Neural progenitor cell (in vitro differentiated cells): ENCODE data around the gene DTX3L. TPM values are rescaled to one million over a fixed set of nuclear protein-coding genes. Genes with fewer than 3 reads are reported as not detected.
A peak's percentile ranks its signal among the peaks of the same experiment; 100 is the strongest.
"Not testable (repeated sequence)": the region's sequence is repeated elsewhere in the genome, so short reads cannot be mapped to it uniquely, and the experiment has no call there.

Experiments
- DNase-seq: peaks from one replicate; pipeline ENCODE4 v3.0.0-alpha.2; 2016; ENCODE audit warnings: low spot score
- H2AFZ ChIP-seq: fragments of 200-600 bp; sonication (generic); replicated peaks from 2 replicates; pipeline ENCODE4 v1.6.1; 2016; ENCODE audit warnings: antibody characterized with exemption
- H3F3A ChIP-seq: fragments of 200-600 bp; sonication (generic); 2 replicates; pipeline ENCODE4 v1.6.1; 2016; ENCODE audit warnings: antibody characterized with exemption, low read depth
- H3K27ac ChIP-seq: fragments of 200-600 bp; sonication (generic); 2 replicates; pipeline ENCODE4 v1.5.1; 2016; ENCODE audit warnings: mild to moderate bottlenecking
- H3K27me3 ChIP-seq: fragments of 200-600 bp; sonication (generic); 2 replicates; pipeline ENCODE4 v1.6.1; 2016; ENCODE audit warnings: mild to moderate bottlenecking, moderate library complexity
- H3K36me3 ChIP-seq: fragments of 200-600 bp; sonication (generic); 2 replicates; pipeline ENCODE4 v1.5.1; 2016
- H3K4me1 ChIP-seq: fragments of 200-600 bp; sonication (generic); 2 replicates; pipeline ENCODE4 v1.6.1; 2016; ENCODE audit warnings: mixed run types
- H3K4me2 ChIP-seq: fragments of 200-600 bp; sonication (generic); 2 replicates; pipeline ENCODE4 v1.6.1; 2016
- H3K4me3 ChIP-seq: fragments of 200-600 bp; sonication (generic); 2 replicates; pipeline ENCODE4 v1.5.1; 2016
- H3K79me2 ChIP-seq: fragments of 200-600 bp; sonication (generic); 2 replicates; pipeline ENCODE4 v1.6.1; 2016; ENCODE audit warnings: low read depth
- H3K9ac ChIP-seq: fragments of 200-600 bp; sonication (generic); 2 replicates; pipeline ENCODE4 v1.6.1; 2016
- H3K9me3 ChIP-seq: fragments of 200-600 bp; sonication (generic); 2 replicates; pipeline ENCODE4 v1.5.1; 2016; ENCODE audit warnings: low read depth
- H4K20me1 ChIP-seq: fragments of 200-600 bp; sonication (generic); 2 replicates; pipeline ENCODE4 v1.6.1; 2016; ENCODE audit warnings: low read depth
- H3K27ac Mint-ChIP-seq: 3 replicates; pipeline ENCODE4 v1.8.0; 2021; ENCODE audit warnings: mixed read lengths
- H3K27me3 Mint-ChIP-seq: 2 replicates; pipeline ENCODE4 v1.8.0; 2022; ENCODE audit warnings: low read depth, mild to moderate bottlenecking, inconsistent platforms, moderate library complexity, mixed read lengths; ENCODE audit not compliant: insufficient read depth
- H3K36me3 Mint-ChIP-seq: 3 replicates; pipeline ENCODE4 v1.8.0; 2021; ENCODE audit warnings: mixed read lengths
- H3K4me1 Mint-ChIP-seq: 3 replicates; pipeline ENCODE4 v1.8.0; 2021; ENCODE audit warnings: mixed read lengths
- H3K4me3 Mint-ChIP-seq: 3 replicates; pipeline ENCODE4 v1.8.0; 2021; ENCODE audit warnings: mild to moderate bottlenecking, moderate library complexity, mixed read lengths
- H3K9me3 Mint-ChIP-seq: 3 replicates; pipeline ENCODE4 v1.8.0; 2020; ENCODE audit warnings: mixed read lengths
- CTCF ChIP-seq: fragments of 200-600 bp; sonication (generic); IDR thresholded peaks from 2 replicates; pipeline ENCODE4 v1.5.1; 2017; ENCODE audit warnings: antibody characterized with exemption, mild to moderate bottlenecking
- EZH2 ChIP-seq: fragments of 200-600 bp; sonication (generic); IDR thresholded peaks from 2 replicates; pipeline ENCODE4 v1.6.1; 2017; ENCODE audit warnings: antibody characterized with exemption, mild to moderate bottlenecking, moderate library complexity
- EZH2phosphoT487 ChIP-seq: fragments of 200-600 bp; sonication (generic); IDR thresholded peaks from 2 replicates; pipeline ENCODE4 v1.6.1; 2017; ENCODE audit warnings: antibody characterized with exemption
- total RNA-seq: library from RNA; depleted of rRNA; stranded (reverse); fragments of >200 nt; gene quantifications from 2 replicates; pipeline ENCODE4 v1.2.3, GENCODE V29; 2015; ENCODE audit warnings: low replicate concordance

The DTX3L gene
- total RNA-seq, 1 donor from 2014 or later, result 3.2 TPM

- H3K27me3 ChIP-seq, result peaks cover 21% of the 10 kb centered on the region
- TF ChIP-seq CTCF (no peak), EZH2 (no peak), EZH2phosphoT487 (no peak)
- H3K4me3 ChIP-seq, result no peak overlapping the region
- DNase-seq, result no peak
- peak overlapping the region; percentile 79 for H3K4me3 Mint-ChIP-seq
- peak overlapping the region; percentile 95 for H2AFZ ChIP-seq
- H3K79me2 ChIP-seq, result no peaks in the 10 kb centered on the region
- H4K20me1 ChIP-seq, result no peaks in the 10 kb centered on the region
- H3K9ac ChIP-seq, result no peak overlapping the region
- H3K36me3 Mint-ChIP-seq, result no peaks in the 10 kb centered on the region
- H3K4me1 ChIP-seq, result peaks cover 13% of the 10 kb centered on the region
- peak overlapping the region; percentile 87 for H3K4me2 ChIP-seq
- H3K27ac ChIP-seq, result no peak overlapping the region
- peaks cover 11% of the 10 kb centered on the region for H3F3A ChIP-seq
- H3K4me1 Mint-ChIP-seq, result peaks cover 10% of the 10 kb centered on the region
- H3K27ac Mint-ChIP-seq, result no peak overlapping the region
- H3K36me3 ChIP-seq, result no peaks in the 10 kb centered on the region
- H3K9me3 Mint-ChIP-seq, result no peaks in the 10 kb centered on the region
- H3K9me3 ChIP-seq, result no peaks in the 10 kb centered on the region
- peaks cover 12% of the 10 kb centered on the region for H3K27me3 Mint-ChIP-seq
These were observed 1.0 kb upstream of the DTX3L start for GRCh38 chr3:122562923-122563716.

- peak overlapping the region; percentile 87 for H3K4me2 ChIP-seq
- peaks cover 13% of the 10 kb centered on the region for H3K4me1 ChIP-seq
- DNase-seq, result no peak
- peak overlapping the region; percentile 79 for H3K4me3 Mint-ChIP-seq
- H3K36me3 ChIP-seq, result no peaks in the 10 kb centered on the region
- H3K27me3 ChIP-seq, result peaks cover 21% of the 10 kb centered on the region
- TF ChIP-seq EZH2phosphoT487 (no peak), EZH2 (no peak), CTCF (no peak)
- H3K4me3 ChIP-seq, result peak overlapping the region; percentile 54
- no peaks in the 10 kb centered on the region for H3K9me3 Mint-ChIP-seq
- peaks cover 11% of the 10 kb centered on the region for H3F3A ChIP-seq
- no peaks in the 10 kb centered on the region for H3K9me3 ChIP-seq
- peaks cover 11% of the 10 kb centered on the region for H3K27me3 Mint-ChIP-seq
- H3K4me1 Mint-ChIP-seq, result peaks cover 12% of the 10 kb centered on the region
- H3K27ac ChIP-seq, result no peak overlapping the region
- no peak overlapping the region for H3K27ac Mint-ChIP-seq
- no peaks in the 10 kb centered on the region for H4K20me1 ChIP-seq
- no peaks in the 10 kb centered on the region for H3K79me2 ChIP-seq
- no peak overlapping the region for H3K9ac ChIP-seq
- peak overlapping the region; percentile 95 for H2AFZ ChIP-seq
- H3K36me3 Mint-ChIP-seq, result no peaks in the 10 kb centered on the region
These were observed 467 bp upstream of the DTX3L start for GRCh38 chr3:122563717-122564025.

- H3K9me3 ChIP-seq, H3K36me3 Mint-ChIP-seq, H3K4me3 Mint-ChIP-seq, H3K36me3 ChIP-seq, H3K4me3 ChIP-seq, H3K27me3 Mint-ChIP-seq, H3K27ac Mint-ChIP-seq, DNase-seq, H3K4me2 ChIP-seq, H3K79me2 ChIP-seq, H3K9ac ChIP-seq, H2AFZ ChIP-seq, H3K27ac ChIP-seq, H3K9me3 Mint-ChIP-seq, H4K20me1 ChIP-seq: not testable (repeated sequence)
- H3K4me1 Mint-ChIP-seq, result peaks cover 19% of the 10 kb centered on the region
- H3K4me1 ChIP-seq, result peaks cover 17% of the 10 kb centered on the region
- peaks cover 17% of the 10 kb centered on the region for H3K27me3 ChIP-seq
- peaks cover 11% of the 10 kb centered on the region for H3F3A ChIP-seq
These were observed 4.0 kb downstream of the DTX3L start for GRCh38 chr3:122568131-122568530.

- H3K4me3 ChIP-seq, result no peak overlapping the region
- no peaks in the 10 kb centered on the region for H3K79me2 ChIP-seq
- H3K27me3 Mint-ChIP-seq, result peaks cover 5% of the 10 kb centered on the region
- no peaks in the 10 kb centered on the region for H4K20me1 ChIP-seq
- H3K4me2 ChIP-seq, result no peak overlapping the region
- H3K9ac ChIP-seq, result no peak overlapping the region
- H3K36me3 Mint-ChIP-seq, result no peaks in the 10 kb centered on the region
- no peak for TF ChIP-seq EZH2
- H3K4me3 Mint-ChIP-seq, result no peak overlapping the region
- peaks cover 6% of the 10 kb centered on the region for H3F3A ChIP-seq
- peaks cover 16% of the 10 kb centered on the region for H3K4me1 Mint-ChIP-seq
- peaks cover 12% of the 10 kb centered on the region for H3K27me3 ChIP-seq
- no peaks in the 10 kb centered on the region for H3K36me3 ChIP-seq
- H2AFZ ChIP-seq, result no peak overlapping the region
- no peak overlapping the region for H3K27ac ChIP-seq
- no peak overlapping the region for H3K27ac Mint-ChIP-seq
- H3K9me3 Mint-ChIP-seq, result peaks cover 2% of the 10 kb centered on the region
- peaks cover 15% of the 10 kb centered on the region for H3K4me1 ChIP-seq
- DNase-seq, result no peak
- no peaks in the 10 kb centered on the region for H3K9me3 ChIP-seq
These were observed 4.6 kb downstream of the DTX3L start for GRCh38 chr3:122568755-122569154.
